Panc1 (cell line): ENCODE data around the gene CSDE1.

ENCODE experiments used
- CTCF ChIP-seq: fragments of 450-650 bp; IDR thresholded peaks from 2 replicates; pipeline ENCODE4 v1.5.1; 2017; ENCODE audit warnings: mild to moderate bottlenecking
- POLR2AphosphoS5 ChIP-seq: IDR thresholded peaks from 2 replicates; pipeline ENCODE4 v1.6.1; 2012; ENCODE audit warnings: mild to moderate bottlenecking, low read depth, low read length, moderate library complexity
- SIN3A ChIP-seq: IDR thresholded peaks from 2 replicates; pipeline ENCODE4 v1.6.1; 2012; ENCODE audit warnings: low read depth, mild to moderate bottlenecking, low read length, moderate library complexity, borderline replicate concordance; ENCODE audit not compliant: insufficient read depth
- TCF7L2 ChIP-seq: IDR thresholded peaks from 2 replicates; pipeline ENCODE4 v1.6.1; 2011; ENCODE audit warnings: mild to moderate bottlenecking, low read depth, low read length, inconsistent platforms
- TF ChIP-seq, protein P1 (sequence below), 2 experiments: IDR thresholded peaks; 2 replicates each; pipeline ENCODE4 v1.6.1; 2011 to 2012; ENCODE audit warnings: low read depth in 2 of 2, control low read depth in 1 of 2, low read length in 1 of 2, mild to moderate bottlenecking in 1 of 2, moderate library complexity in 1 of 2; ENCODE audit not compliant: insufficient read depth in 1 of 2

DNA sequence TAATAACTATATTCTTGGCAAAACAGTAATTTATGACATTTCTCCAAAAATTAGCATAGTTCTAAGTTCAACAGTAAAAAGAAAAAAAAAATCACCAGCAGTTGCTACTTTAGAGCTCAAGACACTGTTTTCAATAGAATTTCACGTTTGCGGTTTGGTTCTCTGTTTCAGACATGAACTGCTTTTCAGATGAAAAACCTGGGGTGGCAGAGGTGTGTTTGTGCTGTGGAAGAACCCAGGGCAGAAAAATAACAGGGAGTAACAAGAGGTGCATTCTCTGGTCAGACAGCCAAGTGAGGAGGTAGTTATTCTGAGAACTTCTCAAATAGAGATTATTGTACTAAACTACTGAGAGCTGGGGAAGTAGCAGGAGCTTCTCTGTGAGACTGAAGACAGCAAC is 50.2 kb downstream of the CSDE1 start:
- TF ChIP-seq CTCF (no peak), TCF7L2 (no peak), POLR2AphosphoS5 (no peak), SIN3A (no peak)
- TF ChIP-seq, protein P1, sequence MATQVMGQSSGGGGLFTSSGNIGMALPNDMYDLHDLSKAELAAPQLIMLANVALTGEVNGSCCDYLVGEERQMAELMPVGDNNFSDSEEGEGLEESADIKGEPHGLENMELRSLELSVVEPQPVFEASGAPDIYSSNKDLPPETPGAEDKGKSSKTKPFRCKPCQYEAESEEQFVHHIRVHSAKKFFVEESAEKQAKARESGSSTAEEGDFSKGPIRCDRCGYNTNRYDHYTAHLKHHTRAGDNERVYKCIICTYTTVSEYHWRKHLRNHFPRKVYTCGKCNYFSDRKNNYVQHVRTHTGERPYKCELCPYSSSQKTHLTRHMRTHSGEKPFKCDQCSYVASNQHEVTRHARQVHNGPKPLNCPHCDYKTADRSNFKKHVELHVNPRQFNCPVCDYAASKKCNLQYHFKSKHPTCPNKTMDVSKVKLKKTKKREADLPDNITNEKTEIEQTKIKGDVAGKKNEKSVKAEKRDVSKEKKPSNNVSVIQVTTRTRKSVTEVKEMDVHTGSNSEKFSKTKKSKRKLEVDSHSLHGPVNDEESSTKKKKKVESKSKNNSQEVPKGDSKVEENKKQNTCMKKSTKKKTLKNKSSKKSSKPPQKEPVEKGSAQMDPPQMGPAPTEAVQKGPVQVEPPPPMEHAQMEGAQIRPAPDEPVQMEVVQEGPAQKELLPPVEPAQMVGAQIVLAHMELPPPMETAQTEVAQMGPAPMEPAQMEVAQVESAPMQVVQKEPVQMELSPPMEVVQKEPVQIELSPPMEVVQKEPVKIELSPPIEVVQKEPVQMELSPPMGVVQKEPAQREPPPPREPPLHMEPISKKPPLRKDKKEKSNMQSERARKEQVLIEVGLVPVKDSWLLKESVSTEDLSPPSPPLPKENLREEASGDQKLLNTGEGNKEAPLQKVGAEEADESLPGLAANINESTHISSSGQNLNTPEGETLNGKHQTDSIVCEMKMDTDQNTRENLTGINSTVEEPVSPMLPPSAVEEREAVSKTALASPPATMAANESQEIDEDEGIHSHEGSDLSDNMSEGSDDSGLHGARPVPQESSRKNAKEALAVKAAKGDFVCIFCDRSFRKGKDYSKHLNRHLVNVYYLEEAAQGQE (IDR thresholded peaks at IDR 0.05; ENCODE audit: insufficient read depth in 1 of 2, low read depth in 2 of 2, low read length in 1 of 2), result no peak
